ENCODE data around the gene OBSCN.

OBSCN gene

DNA sequence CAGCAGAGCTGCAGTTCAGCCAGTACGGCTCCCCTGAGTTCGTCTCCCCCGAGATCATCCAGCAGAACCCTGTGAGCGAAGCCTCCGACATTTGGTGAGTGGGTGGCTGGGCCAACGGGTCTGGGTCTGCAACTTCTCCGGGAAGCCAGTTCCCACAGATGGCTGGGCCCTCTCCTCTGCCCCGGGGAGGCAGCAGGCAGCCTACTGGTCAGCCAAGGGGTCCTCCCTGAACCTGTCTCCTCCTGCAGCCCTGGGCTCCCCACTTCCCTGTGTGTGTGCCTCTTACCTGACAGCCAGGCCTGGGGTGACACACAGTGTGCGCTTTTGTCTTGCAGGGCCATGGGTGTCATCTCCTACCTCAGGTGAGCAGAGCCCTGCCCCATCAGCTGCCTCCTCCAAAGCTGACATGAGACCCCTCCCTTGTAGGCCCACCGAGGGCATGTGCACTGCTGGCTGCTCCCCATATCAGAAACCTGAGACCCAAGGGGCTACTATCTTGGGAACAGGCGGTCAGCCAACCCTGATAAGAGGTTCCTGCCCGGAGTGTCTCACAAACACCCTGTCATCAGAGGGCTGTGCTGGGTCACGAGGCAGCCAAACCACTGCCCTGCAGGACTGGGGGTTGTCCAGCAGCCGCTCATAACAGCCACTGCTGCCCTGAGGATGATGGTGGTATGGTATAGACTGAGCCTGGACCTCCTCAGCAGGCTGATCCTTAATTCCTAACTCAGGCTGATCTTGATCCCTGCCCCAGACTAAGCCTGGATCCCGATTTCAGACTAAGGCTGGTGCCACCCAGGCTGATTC is 161.2 kb downstream of the OBSCN start:
- DNase-seq (ENCODE audit: low read depth in 1 of 2, low spot score in 1 of 2), result no peak
- TF ChIP-seq POLR2AphosphoS5 (IDR thresholded peaks at IDR 0.05; ENCODE audit: low read depth), result no peak
- no peak for TF ChIP-seq GABPA (IDR thresholded peaks at IDR 0.05; ENCODE audit: low read depth)
- TF ChIP-seq, protein P1, sequence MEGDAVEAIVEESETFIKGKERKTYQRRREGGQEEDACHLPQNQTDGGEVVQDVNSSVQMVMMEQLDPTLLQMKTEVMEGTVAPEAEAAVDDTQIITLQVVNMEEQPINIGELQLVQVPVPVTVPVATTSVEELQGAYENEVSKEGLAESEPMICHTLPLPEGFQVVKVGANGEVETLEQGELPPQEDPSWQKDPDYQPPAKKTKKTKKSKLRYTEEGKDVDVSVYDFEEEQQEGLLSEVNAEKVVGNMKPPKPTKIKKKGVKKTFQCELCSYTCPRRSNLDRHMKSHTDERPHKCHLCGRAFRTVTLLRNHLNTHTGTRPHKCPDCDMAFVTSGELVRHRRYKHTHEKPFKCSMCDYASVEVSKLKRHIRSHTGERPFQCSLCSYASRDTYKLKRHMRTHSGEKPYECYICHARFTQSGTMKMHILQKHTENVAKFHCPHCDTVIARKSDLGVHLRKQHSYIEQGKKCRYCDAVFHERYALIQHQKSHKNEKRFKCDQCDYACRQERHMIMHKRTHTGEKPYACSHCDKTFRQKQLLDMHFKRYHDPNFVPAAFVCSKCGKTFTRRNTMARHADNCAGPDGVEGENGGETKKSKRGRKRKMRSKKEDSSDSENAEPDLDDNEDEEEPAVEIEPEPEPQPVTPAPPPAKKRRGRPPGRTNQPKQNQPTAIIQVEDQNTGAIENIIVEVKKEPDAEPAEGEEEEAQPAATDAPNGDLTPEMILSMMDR (IDR thresholded peaks at IDR 0.05; ENCODE audit: insufficient read depth, low read length), result no peak
- TF ChIP-seq SPI1 (IDR thresholded peaks at IDR 0.05; ENCODE audit: borderline replicate concordance, low read depth), result no peak
- TF ChIP-seq, protein P2, sequence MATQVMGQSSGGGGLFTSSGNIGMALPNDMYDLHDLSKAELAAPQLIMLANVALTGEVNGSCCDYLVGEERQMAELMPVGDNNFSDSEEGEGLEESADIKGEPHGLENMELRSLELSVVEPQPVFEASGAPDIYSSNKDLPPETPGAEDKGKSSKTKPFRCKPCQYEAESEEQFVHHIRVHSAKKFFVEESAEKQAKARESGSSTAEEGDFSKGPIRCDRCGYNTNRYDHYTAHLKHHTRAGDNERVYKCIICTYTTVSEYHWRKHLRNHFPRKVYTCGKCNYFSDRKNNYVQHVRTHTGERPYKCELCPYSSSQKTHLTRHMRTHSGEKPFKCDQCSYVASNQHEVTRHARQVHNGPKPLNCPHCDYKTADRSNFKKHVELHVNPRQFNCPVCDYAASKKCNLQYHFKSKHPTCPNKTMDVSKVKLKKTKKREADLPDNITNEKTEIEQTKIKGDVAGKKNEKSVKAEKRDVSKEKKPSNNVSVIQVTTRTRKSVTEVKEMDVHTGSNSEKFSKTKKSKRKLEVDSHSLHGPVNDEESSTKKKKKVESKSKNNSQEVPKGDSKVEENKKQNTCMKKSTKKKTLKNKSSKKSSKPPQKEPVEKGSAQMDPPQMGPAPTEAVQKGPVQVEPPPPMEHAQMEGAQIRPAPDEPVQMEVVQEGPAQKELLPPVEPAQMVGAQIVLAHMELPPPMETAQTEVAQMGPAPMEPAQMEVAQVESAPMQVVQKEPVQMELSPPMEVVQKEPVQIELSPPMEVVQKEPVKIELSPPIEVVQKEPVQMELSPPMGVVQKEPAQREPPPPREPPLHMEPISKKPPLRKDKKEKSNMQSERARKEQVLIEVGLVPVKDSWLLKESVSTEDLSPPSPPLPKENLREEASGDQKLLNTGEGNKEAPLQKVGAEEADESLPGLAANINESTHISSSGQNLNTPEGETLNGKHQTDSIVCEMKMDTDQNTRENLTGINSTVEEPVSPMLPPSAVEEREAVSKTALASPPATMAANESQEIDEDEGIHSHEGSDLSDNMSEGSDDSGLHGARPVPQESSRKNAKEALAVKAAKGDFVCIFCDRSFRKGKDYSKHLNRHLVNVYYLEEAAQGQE (IDR thresholded peaks at IDR 0.05; ENCODE audit: insufficient replicate concordance, low read depth), result no peak
- H3K4me3 ChIP-seq (replicated peaks; ENCODE audit: insufficient read depth, low read length), result no peak overlapping the region
- no peak overlapping the region for H3K27ac ChIP-seq (replicated peaks)
- peaks cover 3% of the 10 kb centered on the region for H3K27me3 ChIP-seq (ENCODE audit: insufficient read depth, poor library complexity, severe bottlenecking)

DNA sequence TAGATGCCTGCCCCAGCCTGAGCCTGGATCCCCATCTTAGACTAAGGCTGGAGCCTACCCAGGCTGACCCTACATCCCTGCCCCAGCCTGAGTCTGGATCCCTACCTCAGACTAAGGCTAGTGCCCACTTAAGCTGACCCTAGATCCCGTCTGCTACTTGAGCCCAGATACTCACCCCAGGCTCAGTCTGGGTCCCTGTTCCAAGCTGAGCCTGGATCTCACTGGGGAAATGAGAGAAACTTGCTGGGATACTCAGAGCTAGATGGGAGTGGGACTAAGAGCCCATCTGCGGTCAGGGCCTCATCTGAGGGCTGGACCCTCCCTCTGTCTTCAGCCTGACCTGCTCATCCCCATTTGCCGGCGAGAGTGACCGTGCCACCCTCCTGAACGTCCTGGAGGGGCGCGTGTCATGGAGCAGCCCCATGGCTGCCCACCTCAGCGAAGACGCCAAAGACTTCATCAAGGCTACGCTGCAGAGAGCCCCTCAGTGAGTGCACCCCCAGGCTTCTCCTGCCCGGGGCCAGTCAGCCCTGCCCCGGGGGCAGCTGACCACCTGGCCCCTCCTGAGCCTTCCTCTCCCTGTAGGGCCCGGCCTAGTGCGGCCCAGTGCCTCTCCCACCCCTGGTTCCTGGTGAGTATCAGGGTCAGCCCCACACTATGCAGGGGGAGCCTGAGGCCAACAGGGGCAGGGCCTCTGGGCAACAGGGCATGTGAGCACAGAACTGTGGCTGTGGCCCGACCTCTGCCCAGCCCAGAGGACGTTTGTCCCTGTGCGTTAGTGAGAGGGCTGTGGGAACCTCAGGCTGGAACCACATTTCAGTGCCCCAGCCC is 162.0 kb downstream of the OBSCN start:
- Histone ChIP-seq H3K27me3 (ENCODE audit: insufficient read depth, poor library complexity, severe bottlenecking) (peaks cover 3% of the 10 kb centered on the region), H3K4me3 (replicated peaks; ENCODE audit: insufficient read depth, low read length) (no peak overlapping the region), H3K27ac (replicated peaks) (no peak overlapping the region)
- TF ChIP-seq POLR2AphosphoS5 (IDR thresholded peaks at IDR 0.05; ENCODE audit: low read depth) (no peak), SPI1 (IDR thresholded peaks at IDR 0.05; ENCODE audit: borderline replicate concordance, low read depth) (no peak), GABPA (IDR thresholded peaks at IDR 0.05; ENCODE audit: low read depth) (no peak)
- TF ChIP-seq, protein P1 (IDR thresholded peaks at IDR 0.05; ENCODE audit: insufficient read depth, low read length), result no peak
- TF ChIP-seq, protein P2 (IDR thresholded peaks at IDR 0.05; ENCODE audit: insufficient replicate concordance, low read depth), result no peak
- DNase-seq (ENCODE audit: low read depth in 1 of 2, low spot score in 1 of 2), result no peak

DNA sequence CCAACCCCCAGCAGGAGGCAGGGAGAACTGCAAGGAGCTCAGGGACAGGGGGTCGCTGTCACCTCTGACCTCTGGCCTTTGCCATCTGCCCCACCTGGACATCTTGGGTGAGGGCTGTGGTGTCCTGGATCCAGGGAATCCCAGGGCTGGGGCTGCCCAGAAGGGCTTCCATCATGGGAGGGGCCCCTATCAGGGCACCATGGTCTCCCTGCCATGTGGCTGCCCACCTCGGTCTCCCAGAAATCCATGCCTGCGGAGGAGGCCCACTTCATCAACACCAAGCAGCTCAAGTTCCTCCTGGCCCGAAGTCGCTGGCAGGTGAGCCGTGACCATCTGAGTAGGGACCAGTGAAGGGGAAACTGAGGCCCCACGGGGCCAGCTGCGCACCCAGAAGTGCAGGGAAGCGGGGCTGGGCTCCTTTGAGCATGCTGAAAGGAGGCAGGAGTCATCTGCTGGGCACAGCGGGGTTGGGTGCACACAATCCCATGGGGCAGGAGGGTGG is 162.6 kb downstream of the OBSCN start:
- TF ChIP-seq, protein P2 (IDR thresholded peaks at IDR 0.05; ENCODE audit: insufficient replicate concordance, low read depth), result no peak
- no peak for TF ChIP-seq GABPA (IDR thresholded peaks at IDR 0.05; ENCODE audit: low read depth)
- TF ChIP-seq, protein P1 (IDR thresholded peaks at IDR 0.05; ENCODE audit: insufficient read depth, low read length), result no peak
- no peak for TF ChIP-seq SPI1 (IDR thresholded peaks at IDR 0.05; ENCODE audit: borderline replicate concordance, low read depth)
- TF ChIP-seq POLR2AphosphoS5 (IDR thresholded peaks at IDR 0.05; ENCODE audit: low read depth), result no peak
- Histone ChIP-seq H3K4me3 (replicated peaks; ENCODE audit: insufficient read depth, low read length) (no peak overlapping the region), H3K27me3 (ENCODE audit: insufficient read depth, poor library complexity, severe bottlenecking) (peaks cover 3% of the 10 kb centered on the region), H3K27ac (replicated peaks) (no peak overlapping the region)
- no peak for DNase-seq (ENCODE audit: low read depth in 1 of 2, low spot score in 1 of 2)

Measured in HL-60 (cell line).